AG08395 (cell line): ENCODE measurements around the gene SNN.
A peak's percentile ranks its signal among the peaks of the same experiment; 100 is the strongest.

Source experiments
- DNase-seq: peaks from one replicate; pipeline ENCODE4 v3.0.0; 2012; ENCODE audit warnings: mixed read lengths, low spot score

The SNN gene

DNA sequence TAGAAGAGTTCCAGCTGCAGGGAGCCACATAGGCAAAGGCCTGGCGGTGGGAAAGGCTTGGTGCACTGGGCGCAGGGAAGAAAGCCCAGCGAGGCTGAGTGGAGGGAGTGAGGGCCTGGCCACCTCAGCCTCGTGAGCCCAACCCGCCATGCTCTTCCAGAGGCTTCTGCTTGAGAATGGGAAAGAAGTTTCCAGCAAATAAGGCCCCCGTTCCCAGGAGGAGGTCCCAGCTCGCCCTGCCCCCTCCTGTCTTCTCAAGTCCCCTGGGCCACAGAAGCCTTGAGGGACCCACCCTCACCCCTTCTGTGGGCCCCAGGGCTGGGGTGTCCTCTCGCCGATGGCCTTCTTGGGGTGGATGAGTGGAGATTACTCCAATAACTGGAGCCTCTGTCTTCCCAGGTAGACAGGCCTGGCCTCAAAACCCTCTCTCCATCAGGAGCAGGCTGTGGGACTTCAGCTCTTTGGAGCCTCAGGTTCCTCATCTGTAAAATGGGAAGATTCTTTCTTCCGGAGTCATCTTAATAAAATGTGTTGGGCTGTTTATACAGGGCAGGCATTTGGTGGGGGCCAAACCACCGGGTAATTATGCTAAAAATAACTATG, 933 bp upstream of the SNN start:
- no peak for DNase-seq

DNA sequence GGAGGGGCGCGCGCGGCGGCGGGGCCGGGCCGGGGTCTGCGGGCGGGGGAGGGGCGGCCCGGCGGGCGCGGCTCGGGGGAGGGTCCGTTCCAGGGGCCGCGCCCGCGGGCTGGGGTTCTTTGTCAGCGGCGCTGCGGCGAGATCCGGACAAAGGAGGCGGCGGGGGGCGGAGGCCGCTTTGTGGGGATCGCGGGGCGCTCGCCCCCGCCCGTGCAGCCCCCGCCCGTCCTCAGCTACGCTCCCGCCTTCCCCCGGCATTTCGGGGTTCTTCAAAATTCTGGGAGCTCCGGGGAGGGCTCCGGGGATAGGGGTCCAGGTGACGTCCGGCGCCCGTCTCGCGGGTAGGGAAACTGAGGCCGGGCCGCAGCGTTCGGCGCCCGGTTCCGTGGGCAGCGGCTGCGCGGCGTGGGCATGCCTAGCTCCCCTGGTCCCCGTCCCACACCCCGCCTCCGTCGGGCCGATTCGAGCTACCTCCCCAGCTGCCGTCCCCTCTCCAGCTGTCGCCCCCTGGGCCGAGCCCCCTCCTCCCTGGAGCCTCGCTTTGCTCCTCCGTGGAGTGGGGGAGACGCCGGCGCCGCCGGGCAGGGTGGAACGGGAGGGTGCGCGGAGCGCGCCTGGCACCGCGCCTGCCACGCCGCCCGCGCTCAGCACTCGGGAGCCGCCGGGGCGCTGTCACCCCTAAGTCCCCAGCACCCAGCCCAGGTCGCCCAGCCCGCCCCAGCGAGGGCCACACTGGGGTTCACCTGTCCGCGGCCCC, 546 bp downstream of the SNN start:
- DNase-seq = peak; percentile 24

DNA sequence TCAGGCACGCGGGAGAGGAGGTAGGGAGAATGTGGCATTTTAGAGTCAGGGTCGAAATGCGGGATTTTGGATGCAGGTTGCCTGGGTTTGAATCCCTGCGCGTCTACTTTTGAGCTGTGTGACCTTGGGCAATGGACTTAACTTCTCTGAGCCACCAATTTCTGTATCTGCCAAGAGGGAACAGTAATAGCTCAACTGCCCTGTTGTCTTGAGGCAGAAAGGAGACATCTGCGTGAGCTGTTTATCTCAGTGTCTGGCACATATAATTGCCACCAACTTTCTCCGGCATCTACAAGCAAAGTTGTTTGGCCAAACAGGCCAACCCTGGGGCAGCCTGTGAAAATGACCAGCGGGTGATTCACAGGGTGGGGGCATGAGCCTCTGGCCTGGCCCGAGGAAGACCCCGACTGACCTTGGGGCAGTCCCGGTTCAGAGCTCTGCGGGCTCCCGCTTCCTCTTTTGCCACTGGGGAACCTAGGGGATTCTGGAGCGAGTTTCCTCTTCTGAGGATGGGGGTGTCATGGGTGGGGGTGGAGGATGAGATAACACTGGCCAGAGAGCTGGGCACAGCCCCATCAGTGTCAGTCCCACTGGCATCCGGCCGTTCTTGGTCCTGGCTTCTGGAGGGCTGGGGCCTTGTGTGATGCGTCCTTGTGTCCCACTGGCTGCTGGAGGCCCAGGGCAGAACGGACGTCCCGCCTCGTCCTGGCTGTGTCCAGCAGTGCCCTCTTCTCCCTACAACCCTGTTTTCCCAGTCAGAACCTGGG, 1.3 kb downstream of the SNN start:
- peak; percentile 43 for DNase-seq

DNA sequence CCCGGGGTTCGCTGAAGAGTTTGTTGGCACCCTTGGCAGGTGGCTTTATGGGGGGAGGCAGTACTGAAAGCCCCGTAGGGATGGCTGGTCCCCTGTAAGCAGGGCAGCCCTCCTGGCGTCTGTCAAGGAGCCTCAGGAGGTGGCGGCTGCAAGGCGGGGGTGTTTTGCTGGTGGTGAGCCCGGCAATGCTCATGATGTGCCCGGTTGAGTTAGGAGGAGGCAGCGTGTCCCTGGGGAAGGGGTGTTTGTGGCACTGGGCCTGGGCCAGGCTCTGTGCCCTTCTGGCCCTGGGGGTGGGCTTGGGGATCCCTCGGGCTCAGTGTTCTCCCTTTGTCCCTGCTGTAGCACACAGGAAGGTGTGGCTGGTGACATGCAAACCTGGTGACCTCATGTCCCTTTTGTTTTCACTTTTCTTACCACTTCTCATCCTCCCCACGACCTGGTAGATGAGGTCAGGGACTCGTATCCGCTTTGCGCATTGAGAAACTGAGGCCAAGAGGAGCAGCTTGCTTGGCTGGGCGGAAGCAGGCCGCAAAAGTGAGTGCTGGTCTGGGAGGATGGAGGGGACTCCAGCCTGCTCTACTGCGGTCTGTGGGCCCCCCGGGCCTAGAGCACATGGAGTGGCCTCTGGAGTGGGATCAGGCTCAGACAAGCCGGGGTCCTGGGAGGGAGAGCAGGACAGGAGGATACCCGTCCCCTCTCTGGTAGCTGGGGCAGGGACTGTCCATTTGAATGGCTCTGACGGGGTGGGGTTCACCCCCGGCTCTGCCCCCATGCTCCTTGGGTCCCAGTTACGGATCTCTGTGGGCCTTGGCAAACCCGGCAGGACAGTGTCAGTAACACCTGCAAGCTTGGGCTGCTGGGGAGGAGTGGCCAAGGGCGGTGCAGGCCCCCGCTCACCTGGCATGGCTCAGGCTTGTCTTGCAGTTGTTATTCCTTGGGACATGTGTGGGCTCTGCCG, 2.2 kb downstream of the SNN start:
- DNase-seq = no peak

DNA sequence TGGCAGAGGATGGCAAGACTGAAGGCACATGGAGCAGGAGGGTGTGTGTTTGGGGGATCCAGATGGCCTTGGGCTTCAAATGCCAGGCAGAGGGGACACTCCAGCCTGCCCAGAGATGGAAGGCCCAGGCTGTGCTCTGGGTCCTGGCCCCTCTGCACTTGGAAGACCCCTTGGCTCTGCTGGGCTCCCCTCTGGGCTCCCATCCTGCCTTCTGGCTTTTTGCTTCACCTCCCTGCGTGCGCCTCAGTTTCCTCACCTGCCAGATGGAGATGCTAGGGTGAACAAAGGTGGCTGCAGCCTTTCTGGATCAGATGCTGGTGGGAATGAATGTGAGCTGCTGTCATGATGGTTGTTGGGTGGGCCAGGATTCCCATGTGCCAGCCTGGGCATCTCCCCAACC, 3.0 kb downstream of the SNN start:
- no peak for DNase-seq

DNA sequence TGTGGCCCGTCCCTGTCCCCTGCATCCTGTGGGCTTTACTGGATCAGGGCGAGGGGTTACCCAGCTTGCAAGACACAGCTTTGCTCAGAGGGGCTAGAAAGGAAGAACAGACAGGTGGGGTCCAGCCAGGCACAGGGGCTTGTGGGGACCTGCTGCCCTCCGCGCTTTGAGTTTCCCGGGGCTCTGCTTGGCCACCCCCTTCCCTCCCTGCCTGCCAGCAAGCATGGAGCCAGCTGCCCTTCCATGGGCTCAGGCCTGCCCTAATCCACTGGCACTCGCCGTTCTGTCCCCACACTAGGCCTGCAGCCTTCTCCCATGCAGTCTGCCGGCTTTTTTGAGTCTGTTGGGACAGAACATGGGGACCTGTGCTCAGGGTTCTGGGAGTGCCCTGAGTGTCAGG, 3.4 kb downstream of the SNN start:
- DNase-seq = no peak

DNA sequence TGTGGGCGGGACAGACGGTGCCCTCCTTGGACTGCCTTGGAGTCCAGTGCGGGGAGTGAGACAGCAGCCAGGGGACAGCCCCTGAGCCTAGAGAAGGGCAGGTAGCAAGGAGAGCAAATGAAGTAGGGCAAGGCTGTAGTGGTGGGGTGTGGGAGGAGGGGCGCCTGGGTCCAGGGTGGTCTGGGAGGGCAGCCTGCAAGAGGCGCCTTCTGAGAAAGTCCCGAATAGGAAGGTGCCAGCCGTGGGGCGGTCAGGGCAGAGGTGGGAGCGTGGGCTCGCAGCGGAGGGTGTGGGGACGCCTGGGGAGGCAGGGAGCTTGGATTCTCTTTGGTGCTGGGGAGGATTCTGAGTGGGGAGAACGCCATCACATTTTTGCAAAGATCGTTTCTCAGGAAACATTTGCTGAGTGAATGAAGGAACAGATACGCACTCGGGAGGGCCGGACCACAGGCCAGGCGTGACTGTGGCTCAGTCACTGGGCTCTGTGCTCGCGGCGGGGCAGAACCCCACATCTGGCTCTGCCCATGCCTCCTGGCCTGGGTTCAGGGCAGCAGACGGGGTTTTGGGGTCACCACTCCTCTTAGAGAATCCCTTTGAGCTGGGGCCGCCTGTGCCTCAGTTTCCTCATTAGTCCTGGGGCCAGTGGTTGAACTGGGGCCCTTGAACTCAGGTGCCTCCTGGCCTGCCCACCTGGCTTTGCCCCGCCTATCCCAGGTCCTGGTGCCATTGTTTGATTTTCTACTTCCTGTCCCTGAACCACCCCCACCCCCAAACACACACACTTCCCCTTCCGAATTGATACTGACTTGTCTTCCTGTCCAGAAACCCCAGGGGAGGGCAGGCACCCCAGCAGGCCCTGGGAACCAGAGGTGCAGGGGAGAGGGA, 4.2 kb downstream of the SNN start:
- no peak for DNase-seq

DNA sequence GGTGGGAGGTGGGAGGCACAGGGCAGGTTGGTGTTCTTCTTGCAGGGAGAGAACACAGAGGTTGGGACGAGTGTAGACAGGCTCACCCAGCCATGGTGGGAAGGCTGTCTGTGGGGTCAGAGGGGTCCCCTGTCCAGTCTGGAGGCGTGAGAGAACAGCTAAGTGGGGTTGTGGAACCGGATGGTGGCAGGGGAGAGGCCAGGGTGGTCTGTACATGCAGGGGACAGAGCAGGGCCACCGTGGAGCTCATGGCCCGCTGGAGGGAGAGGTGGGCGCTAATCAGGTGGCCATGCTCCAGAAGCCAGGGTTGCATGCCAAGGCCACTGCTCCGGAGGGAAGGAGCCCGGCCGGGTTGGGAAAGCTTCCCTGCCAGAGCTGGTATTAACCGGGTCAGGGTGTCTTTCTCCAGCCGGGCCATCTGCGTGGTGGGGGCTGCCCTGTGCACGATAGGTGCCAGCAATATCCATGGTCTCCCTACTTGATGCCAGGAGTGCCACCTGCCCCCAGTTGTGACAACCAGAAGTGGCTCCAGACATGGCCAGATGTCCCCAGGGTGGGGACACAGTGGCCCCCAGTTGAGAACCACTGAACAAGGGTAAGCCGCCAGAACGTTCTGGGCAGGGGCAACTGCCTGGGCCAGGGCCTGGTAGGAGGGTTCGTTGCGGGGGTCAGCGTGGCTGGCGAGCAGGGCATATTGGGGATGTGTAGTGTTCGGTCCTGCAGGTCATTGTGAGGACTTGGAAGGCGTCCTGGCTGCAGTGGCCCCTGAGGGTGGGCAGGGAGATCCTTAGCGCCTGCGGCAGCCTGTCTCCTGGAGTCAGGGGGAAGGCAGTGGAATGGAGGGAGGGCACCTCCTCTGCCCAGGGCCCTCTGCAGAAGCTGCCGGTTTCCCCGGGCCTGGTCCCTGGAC, 5.1 kb downstream of the SNN start:
- DNase-seq = no peak

DNA sequence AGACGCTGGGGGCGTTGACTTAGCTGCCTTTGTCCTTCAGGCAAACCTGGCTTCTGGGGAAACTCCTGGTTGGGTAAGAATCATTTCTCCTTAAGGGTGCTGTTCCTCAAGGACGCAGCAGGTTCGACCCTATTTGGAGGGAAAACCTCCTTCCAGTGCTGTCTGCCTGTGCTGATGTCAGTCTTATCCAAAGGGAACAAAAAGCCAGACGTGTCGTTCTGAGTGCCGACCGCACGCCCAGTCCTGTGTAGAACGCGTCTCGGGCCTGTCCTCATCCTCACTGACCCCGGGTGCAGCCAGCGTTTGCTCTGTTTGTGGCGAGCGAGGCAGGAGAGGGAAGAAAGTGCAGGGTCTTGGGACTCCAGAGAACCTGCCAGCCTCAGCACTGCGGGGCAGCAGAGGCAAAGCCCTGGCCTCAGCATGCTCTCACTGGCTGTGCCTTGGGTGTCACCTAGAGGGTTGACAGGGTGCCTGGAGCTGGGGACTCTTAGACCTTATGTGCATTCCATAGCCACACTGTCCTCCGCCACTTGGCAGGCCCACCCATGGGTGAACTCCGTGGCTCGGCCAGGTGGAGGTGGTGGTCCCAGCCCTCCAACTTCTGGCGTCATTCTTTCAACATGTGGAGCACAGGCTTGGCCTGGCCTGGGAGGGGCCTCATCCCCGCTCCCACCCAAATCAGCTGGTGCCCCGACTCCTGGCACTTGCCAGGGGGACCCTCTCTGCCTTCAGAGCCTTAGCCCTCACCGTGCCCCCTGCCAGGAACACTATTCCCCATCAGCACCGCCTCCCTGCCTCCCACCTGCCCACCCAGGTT, 6.0 kb downstream of the SNN start:
- DNase-seq = no peak

DNA sequence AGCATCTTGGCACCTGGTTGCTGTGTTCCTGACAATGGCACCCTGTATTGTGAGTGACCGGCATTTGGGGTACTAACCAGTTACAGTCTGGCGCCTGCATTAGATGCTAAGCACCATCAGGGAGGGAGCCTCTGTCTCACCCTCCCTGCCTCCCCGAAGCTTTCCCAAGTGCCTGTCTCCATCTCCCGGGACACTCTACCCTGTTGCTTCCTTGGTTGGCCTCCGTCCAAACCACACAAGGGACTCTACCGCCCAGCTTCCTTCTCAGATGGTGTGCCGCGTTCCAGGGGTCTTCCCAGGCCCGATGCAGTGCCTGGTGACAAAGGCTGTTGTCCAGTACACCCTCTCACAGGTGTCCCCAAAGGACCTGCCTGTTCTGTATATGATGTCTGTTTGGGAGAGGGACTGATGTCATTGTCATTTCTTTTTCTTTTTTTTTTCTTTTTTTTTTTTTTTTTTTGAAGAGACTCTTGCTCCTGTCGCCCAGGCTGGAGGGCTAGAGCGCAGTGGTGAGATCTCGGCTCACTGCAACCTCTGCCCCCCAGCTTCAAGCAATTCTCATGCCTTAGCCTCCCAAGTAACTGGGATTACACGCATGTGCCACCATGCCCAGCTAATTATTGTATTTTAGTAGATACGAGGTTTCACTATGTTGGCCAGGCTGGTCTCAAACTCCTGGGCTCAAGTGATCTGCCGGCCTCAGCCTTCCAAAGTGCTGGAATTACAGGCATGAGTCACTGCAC, 6.7 kb downstream of the SNN start:
- DNase-seq = no peak

DNA sequence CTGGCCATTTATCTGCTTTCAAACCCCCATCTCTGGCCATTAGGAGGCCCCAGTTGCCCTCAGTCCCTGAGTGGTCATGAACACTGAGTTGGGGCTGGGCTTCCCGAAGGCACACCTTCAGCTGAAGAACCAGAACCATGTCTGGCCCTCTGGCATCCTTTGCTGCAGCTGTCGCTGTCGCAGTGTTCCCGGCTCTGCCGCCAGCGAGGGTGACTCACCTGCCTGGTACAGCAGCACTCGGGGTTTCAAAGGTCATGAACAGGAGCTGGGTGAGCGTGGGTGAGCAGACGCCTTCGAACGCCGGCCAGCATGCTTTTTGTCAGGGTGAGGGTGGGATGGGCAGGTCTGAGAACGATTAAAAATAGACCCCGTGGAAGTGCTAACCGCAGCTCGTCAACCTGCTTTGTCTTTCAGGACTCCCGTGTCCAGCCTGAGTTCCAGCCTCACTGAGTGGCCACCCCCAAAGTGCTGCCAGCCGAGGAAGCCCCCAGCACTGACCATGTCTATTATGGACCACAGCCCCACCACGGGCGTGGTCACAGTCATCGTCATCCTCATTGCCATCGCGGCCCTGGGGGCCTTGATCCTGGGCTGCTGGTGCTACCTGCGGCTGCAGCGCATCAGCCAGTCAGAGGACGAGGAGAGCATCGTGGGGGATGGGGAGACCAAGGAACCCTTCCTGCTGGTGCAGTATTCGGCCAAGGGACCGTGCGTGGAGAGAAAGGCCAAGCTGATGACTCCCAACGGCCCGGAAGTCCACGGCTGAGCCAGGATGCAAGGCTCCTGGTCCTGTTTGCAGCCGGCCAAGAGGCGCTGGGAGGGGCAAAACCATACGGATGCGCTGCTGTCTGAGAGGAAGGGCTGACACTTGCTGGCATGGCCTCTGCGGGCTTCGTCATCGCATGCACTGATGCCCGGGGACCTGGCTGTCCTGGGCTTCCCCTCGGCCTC, 7.6 kb downstream of the SNN start:
- no peak for DNase-seq

DNA sequence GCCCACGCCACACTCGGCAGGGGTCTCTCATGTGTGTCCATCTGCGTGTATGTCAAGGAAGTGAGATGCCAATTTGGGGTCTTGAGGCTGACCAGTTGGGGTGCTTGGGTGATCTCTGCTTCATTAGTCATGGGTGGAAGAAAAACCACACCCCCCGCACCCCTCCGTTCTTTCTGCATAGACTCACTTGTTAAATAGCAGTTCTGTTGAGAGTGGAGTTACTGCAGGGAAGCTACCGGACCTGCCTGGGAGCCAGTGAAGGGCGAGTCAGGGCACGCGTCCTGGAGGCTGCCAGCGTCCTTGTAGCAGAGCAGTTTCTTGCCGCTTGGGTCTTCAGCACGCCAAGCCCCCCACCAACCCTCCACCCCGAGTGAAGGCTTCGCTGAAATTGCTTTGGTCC, 8.5 kb downstream of the SNN start:
- no peak for DNase-seq

DNA sequence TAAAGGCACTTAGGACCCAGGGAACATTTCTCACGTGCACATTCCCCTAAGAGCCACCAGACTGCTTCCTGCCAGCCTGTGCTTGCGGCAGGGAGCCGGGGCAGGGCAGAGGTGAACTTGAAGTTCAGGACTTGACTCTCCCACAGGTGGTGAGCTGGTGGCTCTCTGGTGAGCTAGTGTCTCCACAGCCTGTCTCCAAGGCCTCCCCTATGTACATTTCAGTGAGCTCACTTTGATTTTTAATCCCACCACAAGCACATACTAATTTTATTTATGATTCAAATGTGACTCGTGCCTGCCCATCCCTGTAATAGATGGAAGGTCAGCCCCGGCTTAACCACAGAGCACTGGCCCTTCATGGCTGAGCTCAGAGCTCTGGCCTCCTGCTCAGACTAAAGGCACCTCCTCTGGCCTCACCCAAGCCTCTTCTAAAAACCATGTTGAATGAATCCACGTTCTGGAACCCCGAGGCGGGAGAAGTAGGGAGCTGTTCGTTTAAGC, 9.2 kb downstream of the SNN start:
- peak; percentile 12 for DNase-seq

DNA sequence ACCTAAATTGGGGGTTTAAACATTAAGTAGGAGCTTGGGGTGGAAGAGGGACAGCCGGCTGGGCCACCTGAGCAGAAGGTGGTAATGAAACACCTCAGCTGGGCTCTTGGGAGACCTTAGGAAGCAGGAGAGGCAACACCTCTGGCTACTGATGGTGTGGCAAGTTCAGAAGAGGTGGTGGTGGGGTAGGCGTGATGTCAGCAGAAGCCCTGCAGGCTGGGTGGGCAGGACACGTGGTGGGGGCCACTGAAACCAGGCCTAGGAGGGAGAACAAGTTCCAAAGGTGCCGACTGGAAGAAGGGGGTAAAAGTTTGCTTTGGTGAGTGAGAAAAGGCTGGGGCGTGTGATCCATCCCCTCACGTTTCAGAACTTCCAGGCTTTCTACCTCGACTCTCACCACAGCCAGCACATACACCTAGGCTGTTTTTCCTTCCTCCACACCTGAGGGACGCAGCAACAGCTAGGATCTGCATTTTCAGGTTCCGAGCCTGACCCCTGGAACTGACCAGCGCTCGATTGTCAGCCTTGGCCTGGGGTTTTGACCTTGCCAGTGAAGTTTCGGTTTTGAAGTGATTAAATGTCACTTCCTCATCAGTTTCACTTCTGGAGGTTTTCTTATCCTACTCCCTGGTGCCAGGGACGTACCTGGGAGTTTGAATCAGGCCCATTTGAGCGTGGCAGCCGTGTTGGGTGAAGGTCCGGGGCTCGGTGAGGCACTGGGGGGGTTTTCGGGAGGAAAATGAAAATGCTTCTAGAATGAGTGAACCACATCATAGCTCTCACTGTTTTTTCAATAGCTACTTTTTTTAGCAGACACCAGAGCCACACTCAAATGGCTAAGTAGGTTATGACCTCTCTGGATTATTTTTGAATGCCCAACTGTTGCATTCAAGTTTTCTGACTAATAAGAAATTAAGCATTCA, 10.0 kb downstream of the SNN start:
- DNase-seq = no peak

DNA sequence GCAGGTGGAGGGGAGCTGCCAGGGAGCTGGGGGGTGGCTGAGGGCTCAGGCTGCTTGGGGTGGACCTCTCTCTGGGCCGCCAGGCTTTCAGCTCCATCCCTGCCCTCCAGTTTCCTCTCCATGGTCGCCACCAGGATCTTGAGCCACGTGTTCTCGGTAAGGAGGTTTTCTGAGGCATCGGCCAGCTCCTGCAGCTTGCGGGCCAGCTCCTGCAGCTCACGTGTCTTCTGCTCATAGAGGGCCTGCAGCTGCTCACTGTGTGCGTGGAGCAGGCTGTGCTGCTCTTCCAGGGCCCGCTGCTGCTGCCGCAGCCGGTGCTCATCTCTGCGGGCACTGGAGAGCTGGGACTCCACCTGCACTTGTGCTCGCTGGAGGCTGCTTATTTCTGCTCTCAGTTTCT, 11.0 kb downstream of the SNN start:
- no peak for DNase-seq
